ENCODE data around the gene SGSM2.

SGSM2 gene

GRCh38 chr17:2388020-2388682 lies 50.9 kb downstream of the SGSM2 start:
- no peak for TF ChIP-seq CTCF (IDR thresholded peaks at IDR 0.05; ENCODE audit: low read depth, low read length)
- DNase-seq (ENCODE audit: extremely low read depth, low read depth), result no peak

GRCh38 chr17:2388683-2389055 lies 51.4 kb downstream of the SGSM2 start:
- DNase-seq (ENCODE audit: extremely low read depth, low read depth), result no peak
- TF ChIP-seq CTCF (IDR thresholded peaks at IDR 0.05; ENCODE audit: low read depth, low read length), result no peak

GRCh38 chr17:2390199-2390836 lies 53.0 kb downstream of the SGSM2 start:
- TF ChIP-seq CTCF (IDR thresholded peaks at IDR 0.05; ENCODE audit: low read depth, low read length), result no peak
- DNase-seq (ENCODE audit: extremely low read depth, low read depth), result no peak

- TF ChIP-seq CTCF (IDR thresholded peaks at IDR 0.05; ENCODE audit: low read depth, low read length), result no peak
- no peak for DNase-seq (ENCODE audit: extremely low read depth, low read depth)
Measured at GRCh38 chr17:2391597-2392251, 54.4 kb downstream of the SGSM2 start.

GRCh38 chr17:2392252-2393173 lies 55.2 kb downstream of the SGSM2 start:
- no peak for TF ChIP-seq CTCF (IDR thresholded peaks at IDR 0.05; ENCODE audit: low read depth, low read length)
- DNase-seq (ENCODE audit: extremely low read depth, low read depth), result peak; percentile 87

GRCh38 chr17:2393174-2393953 lies 56.1 kb downstream of the SGSM2 start:
- DNase-seq (ENCODE audit: extremely low read depth, low read depth), result no peak
- no peak for TF ChIP-seq CTCF (IDR thresholded peaks at IDR 0.05; ENCODE audit: low read depth, low read length)
